SIG-M5 (cell line): ENCODE measurements around the gene ELN.
A peak's percentile ranks its signal among the peaks of the same experiment; 100 is the strongest.
"Not testable (repeated sequence)": the region's sequence is repeated elsewhere in the genome, so short reads cannot be mapped to it uniquely, and the experiment has no call there.

Experiments
- DNase-seq: peaks from one replicate; lab custom pipeline; 2025; lab: John Stamatoyannopoulos, UW

Gene ELN

GRCh38 chr7:74044366-74045350 lies 16.7 kb downstream of the ELN start:
- no peak for DNase-seq

GRCh38 chr7:74046581-74046980 lies 18.6 kb downstream of the ELN start:
- DNase-seq = not testable (repeated sequence)

GRCh38 chr7:74047804-74048380 lies 19.9 kb downstream of the ELN start:
- DNase-seq = no peak

- DNase-seq = no peak
These were observed 21.1 kb downstream of the ELN start for GRCh38 chr7:74048999-74049599.

- no peak for DNase-seq
These were observed 22.2 kb downstream of the ELN start for GRCh38 chr7:74049997-74050798.

- DNase-seq = no peak
These were observed 23.2 kb downstream of the ELN start for GRCh38 chr7:74051193-74051592.

GRCh38 chr7:74051629-74052410 lies 23.8 kb downstream of the ELN start:
- DNase-seq = no peak

- no peak for DNase-seq
These were observed 24.7 kb downstream of the ELN start for GRCh38 chr7:74052628-74053027.

- DNase-seq = no peak
These were observed 25.7 kb downstream of the ELN start for GRCh38 chr7:74053589-74054186.

GRCh38 chr7:74056096-74056915 lies 28.3 kb downstream of the ELN start:
- no peak for DNase-seq

- DNase-seq = no peak
These were observed 29.4 kb downstream of the ELN start for GRCh38 chr7:74057216-74057925.

- DNase-seq = no peak
These were observed 30.0 kb downstream of the ELN start for GRCh38 chr7:74057987-74058386.

- DNase-seq = no peak
These were observed 30.5 kb downstream of the ELN start for GRCh38 chr7:74058486-74058885.

GRCh38 chr7:74059037-74059436 lies 31.1 kb downstream of the ELN start:
- no peak for DNase-seq

GRCh38 chr7:74059681-74060588 lies 32.0 kb downstream of the ELN start:
- no peak for DNase-seq

- peak; percentile 9 for DNase-seq
These were observed 34.0 kb downstream of the ELN start for GRCh38 chr7:74061840-74062539.

- no peak for DNase-seq
These were observed 35.3 kb downstream of the ELN start for GRCh38 chr7:74063223-74063641.

- no peak for DNase-seq
These were observed 35.7 kb downstream of the ELN start for GRCh38 chr7:74063646-74064045.
